GM10266 (cell line): Measurements from ENCODE around the gene DACT2.

ENCODE experiments used
- DNase-seq: peaks from one replicate; pipeline ENCODE4 v3.0.0; 2012; ENCODE audit errors: extremely low spot score
- CTCF ChIP-seq: IDR thresholded peaks from 2 replicates; pipeline ENCODE4 v1.5.1; 2012; ENCODE audit warnings: mild to moderate bottlenecking, low read depth; ENCODE audit not compliant: control insufficient read depth, insufficient read depth; ENCODE audit errors: missing control alignments

DACT2 gene

DNA sequence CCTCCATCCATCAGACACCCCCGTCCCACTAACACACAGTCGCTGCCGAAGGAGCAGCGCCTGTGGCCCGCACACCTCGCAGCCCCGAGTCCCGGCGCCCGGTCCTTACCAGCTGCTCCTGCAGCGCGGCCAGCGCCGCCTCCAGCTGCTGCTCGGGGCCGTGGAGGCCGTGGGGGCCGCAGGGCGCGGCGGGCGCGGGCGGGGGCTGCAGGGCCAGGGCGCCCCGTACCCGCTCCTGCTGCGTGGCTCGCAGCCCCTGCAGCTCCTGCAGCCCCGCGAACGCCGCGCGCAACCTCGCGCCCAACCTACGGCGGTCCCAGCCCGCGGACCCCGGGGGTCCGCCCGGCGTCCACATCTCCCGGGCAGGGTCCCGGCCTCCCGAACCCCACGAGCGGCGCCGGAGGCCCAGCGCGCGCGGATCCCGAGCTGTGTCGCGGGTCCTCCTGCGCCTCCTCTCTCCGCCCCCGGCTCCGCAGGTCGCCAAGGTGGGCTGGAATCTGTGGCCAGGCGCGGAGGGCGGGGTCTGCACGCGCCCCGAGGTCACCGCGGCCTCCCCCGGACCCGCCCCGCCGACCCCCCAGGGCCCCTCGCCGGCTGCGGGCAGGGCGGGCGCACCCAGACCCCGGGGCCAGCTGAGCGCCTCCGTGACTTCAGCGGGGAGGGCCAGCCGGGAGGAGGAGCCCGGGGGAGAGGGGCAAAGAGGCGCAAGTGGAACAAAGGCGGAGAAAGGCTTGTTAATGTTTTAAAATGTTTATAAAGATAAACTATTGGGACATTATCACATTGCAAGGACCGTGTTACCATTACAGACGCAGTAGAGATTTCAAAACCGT lies at the start of gene DACT2:
Gene DACT2, minus strand, starts transcription at position 499 of the 833 bp plus-strand sequence. Its CDS starts 144 bp downstream, at position 355.
- no peak for DNase-seq
- no peak for TF ChIP-seq CTCF

GRCh38 chr6:168368936-168369335 lies 49.4 kb upstream of the DACT2 start:
- DNase-seq = no peak
- no peak for TF ChIP-seq CTCF

GRCh38 chr6:168368066-168368820 lies 48.7 kb upstream of the DACT2 start:
- DNase-seq = no peak
- no peak for TF ChIP-seq CTCF

DNA sequence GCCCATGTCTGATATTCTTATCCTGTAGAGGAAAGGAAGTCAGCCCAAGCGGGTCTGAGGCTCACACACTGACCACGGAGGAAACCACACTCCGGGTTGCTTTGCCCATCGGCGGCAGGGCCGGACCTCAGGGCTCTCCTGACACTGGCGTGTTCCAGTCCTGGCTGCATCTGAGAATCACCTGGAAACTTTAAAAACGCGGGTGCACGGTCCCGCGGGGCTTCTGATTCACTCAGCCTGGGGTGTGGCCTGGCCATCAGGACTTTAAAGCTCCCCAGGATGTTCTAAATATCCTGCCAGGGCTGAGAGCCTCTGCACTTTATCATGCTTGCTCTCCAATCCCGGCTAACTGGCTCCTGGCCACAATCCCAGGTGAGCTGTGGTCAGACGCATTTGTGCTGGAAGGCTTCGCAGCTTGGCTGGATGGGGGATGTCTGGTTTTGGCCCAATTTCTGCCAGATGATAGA lies 47.7 kb upstream of the DACT2 start:
- no peak for DNase-seq
- no peak for TF ChIP-seq CTCF

DNA sequence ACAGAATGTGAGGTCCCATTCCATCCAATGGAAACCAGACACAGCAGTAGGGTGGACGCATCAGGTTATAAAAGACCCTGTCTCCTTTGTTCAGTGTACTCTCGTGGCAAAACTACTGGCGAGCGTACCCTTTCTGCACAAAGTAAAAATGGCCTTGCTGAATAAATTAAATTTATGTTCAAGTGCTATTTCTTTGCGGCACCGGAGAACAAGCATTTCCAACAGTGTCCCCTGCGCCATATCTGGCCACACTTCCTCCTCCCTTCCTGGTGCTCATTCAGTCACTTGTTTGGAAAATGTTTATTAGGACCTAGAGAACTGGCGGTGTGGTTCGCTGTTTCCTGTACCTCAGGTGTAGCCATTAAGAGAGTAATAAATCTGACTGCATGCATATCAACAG lies 46.9 kb upstream of the DACT2 start:
- TF ChIP-seq CTCF = no peak
- no peak for DNase-seq

DNA sequence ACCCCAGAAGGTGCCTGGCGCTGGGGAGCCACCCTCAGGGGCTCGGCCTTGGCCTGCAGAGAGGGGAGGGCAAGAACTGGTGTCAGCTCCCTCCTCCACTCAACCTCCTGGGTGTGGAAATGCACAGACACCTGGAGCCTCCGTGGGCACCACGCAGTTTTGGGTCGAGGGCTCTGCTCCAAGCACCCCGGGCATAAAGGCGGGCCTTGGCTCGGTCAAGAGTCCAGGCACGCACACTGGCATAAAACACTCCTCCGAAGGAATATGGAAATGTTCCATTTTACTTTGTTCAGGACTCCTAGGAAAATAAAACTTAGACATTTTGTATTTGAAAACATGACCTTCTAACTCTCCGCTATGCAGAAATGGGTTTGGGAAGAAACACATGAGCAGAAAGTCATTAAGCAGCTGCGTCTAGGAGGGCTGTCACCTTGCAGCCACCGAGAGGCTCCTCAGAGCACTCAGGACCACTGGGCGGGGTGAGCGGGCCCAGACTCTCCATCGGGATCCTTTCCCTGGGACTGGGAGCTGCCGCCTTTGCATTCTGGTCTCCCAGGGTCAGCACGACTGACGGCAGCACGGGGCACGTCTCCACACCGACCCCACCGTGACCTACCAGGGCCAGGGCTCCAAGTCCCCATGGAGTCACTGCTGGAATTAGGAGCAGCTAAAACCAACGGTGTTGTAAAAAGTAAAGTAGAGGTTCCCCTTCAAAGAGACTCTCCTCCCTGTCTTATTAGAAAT lies 46.0 kb upstream of the DACT2 start:
- no peak for DNase-seq
- TF ChIP-seq CTCF = no peak
